Astrocyte (in vitro differentiated cells and primary cell): ENCODE measurements around the gene HOXD11. TPM values are rescaled to one million over a fixed set of nuclear protein-coding genes. Genes with fewer than 3 reads are reported as not detected.

Experiments used
- DNase-seq: peaks from one replicate; pipeline ENCODE4 v3.0.0-alpha.2; 2010; ENCODE audit warnings: low read depth
- FAIRE-seq: peaks from 2 replicates; lab custom pipeline; 2011; peaks lifted over from hg19 to GRCh38; lab: Jason Lieb, UNC
- H2AFZ ChIP-seq: 2 replicates; pipeline ENCODE4 v1.6.0; 2012; ENCODE audit warnings: low read depth, low read length, inconsistent platforms
- H3K27ac ChIP-seq: 2 replicates; pipeline ENCODE4 v1.5.1; 2011; ENCODE audit warnings: low read depth, low read length, inconsistent platforms
- H3K27me3 ChIP-seq: 2 replicates; pipeline ENCODE4 v1.6.0; 2011; ENCODE audit warnings: low read length, inconsistent platforms; ENCODE audit not compliant: insufficient read depth
- H3K36me3 ChIP-seq: 2 replicates; pipeline ENCODE4 v1.5.1; 2011; ENCODE audit warnings: low read length, inconsistent platforms; ENCODE audit not compliant: insufficient read depth
- H3K4me1 ChIP-seq: 2 replicates; pipeline ENCODE4 v1.5.1; 2011; ENCODE audit warnings: low read length, inconsistent platforms; ENCODE audit not compliant: insufficient read depth
- H3K4me2 ChIP-seq: 2 replicates; pipeline ENCODE4 v1.6.0; 2012; ENCODE audit warnings: low read length, inconsistent platforms
- H3K4me3 ChIP-seq: 2 replicates; pipeline ENCODE4 v1.5.1; 2011; ENCODE audit warnings: low read depth, mild to moderate bottlenecking, low read length, inconsistent platforms; ENCODE audit not compliant: insufficient read depth
- H3K79me2 ChIP-seq: 2 replicates; pipeline ENCODE4 v1.6.0; 2012; ENCODE audit warnings: mild to moderate bottlenecking, low read length, inconsistent platforms; ENCODE audit not compliant: insufficient read depth
- H3K9ac ChIP-seq: 2 replicates; pipeline ENCODE4 v1.6.0; 2012; ENCODE audit warnings: mild to moderate bottlenecking, low read length, inconsistent platforms
- H3K9me3 ChIP-seq: 2 replicates; pipeline ENCODE4 v1.5.1; 2012; ENCODE audit warnings: low read depth, mild to moderate bottlenecking, low read length, inconsistent platforms; ENCODE audit not compliant: insufficient read depth
- H4K20me1 ChIP-seq: 2 replicates; pipeline ENCODE4 v1.6.0; 2012; ENCODE audit warnings: low read length, inconsistent platforms; ENCODE audit not compliant: insufficient read depth
- H3K27ac Mint-ChIP-seq: one replicate; pipeline ENCODE4 v1.8.0; 2021; ENCODE audit warnings: mild to moderate bottlenecking, mixed read lengths; ENCODE audit not compliant: unreplicated experiment
- H3K27me3 Mint-ChIP-seq: one replicate; pipeline ENCODE4 v1.8.0; 2021; ENCODE audit warnings: low read depth, mixed read lengths; ENCODE audit not compliant: unreplicated experiment
- H3K36me3 Mint-ChIP-seq: one replicate; pipeline ENCODE4 v1.8.0; 2021; ENCODE audit warnings: low read depth, mixed read lengths; ENCODE audit not compliant: unreplicated experiment
- H3K4me1 Mint-ChIP-seq: one replicate; pipeline ENCODE4 v1.8.0; 2021; ENCODE audit warnings: low read depth, mixed read lengths; ENCODE audit not compliant: unreplicated experiment
- H3K4me3 Mint-ChIP-seq: one replicate; pipeline ENCODE4 v1.8.0; 2021; ENCODE audit warnings: mild to moderate bottlenecking, moderate library complexity, mixed read lengths; ENCODE audit not compliant: unreplicated experiment
- H3K9me3 Mint-ChIP-seq: one replicate; pipeline ENCODE4 v1.8.0; 2021; ENCODE audit warnings: mild to moderate bottlenecking, mixed read lengths; ENCODE audit not compliant: unreplicated experiment
- EZH2 ChIP-seq: IDR thresholded peaks from 2 replicates; pipeline ENCODE4 v1.6.1; 2012; ENCODE audit warnings: mild to moderate bottlenecking, low read length, inconsistent platforms; ENCODE audit not compliant: insufficient read depth
- total RNA-seq: library from RNA; stranded (reverse); gene quantifications from 2 replicates; pipeline ENCODE4 v1.2.1, GENCODE V29; 2021
- TF ChIP-seq, protein P1 (sequence below): IDR thresholded peaks from 2 replicates; pipeline ENCODE4 v1.5.1; 2011; ENCODE audit warnings: low read depth, mild to moderate bottlenecking, inconsistent platforms, low read length, moderate library complexity; ENCODE audit not compliant: insufficient read depth

Gene HOXD11
- total RNA-seq, 1 donor from 2014 or later, result not detected

DNA sequence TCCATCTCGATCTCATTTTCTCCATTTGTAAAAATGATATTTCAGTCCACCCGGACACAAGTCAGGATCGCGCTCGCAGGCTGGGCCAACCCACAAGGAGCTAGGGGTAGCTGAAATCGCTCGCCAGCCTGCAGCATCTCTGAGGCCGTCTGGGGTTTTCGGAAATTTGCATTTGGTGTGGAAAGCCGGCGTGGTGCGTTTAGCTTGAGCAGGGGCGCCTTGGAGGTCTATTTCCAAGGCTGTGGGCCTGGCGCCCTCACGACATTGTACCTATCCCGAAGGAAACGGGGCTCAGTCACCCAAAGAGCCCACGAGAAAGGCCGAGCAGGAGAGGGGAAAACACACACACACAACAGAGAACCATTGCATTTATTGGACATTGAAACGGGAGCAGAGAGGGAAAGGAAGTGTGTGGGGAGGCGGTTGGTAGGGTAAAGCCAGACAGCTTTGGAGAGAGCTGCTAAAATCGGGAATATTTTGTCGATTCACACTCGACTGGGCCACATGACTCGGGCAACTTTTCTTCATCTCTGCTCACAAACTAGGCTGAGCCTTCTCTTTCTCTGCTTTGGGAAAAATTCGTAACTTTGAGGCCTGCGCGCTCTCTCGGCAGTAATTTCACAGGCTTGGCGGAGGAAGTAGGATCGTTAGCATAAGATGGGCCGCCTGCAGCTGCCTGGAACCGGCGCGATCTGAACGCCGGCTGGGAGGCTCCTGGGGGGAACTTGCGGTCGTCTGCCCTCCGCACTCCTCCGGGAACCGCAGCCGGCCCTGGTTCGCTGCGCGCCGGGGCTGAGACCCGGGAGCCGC, 21.3 kb downstream of the HOXD11 start:
- no peaks in the 10 kb centered on the region for H3K9me3 ChIP-seq
- peaks cover 2% of the 10 kb centered on the region for H3K4me1 ChIP-seq
- H3K4me2 ChIP-seq, result peak overlapping the region; percentile 60
- no peak overlapping the region for H2AFZ ChIP-seq
- no peak overlapping the region for H3K4me3 Mint-ChIP-seq
- H3K36me3 ChIP-seq, result no peaks in the 10 kb centered on the region
- peak overlapping the region; percentile 74 for H3K27ac Mint-ChIP-seq
- H3K36me3 Mint-ChIP-seq, result no peaks in the 10 kb centered on the region
- no peak for DNase-seq
- peaks cover 91% of the 10 kb centered on the region for H3K27me3 ChIP-seq
- no peaks in the 10 kb centered on the region for H3K79me2 ChIP-seq
- H4K20me1 ChIP-seq, result no peaks in the 10 kb centered on the region
- H3K4me3 ChIP-seq, result no peak overlapping the region
- FAIRE-seq, result no peak
- peaks cover 82% of the 10 kb centered on the region for H3K27me3 Mint-ChIP-seq
- no peak overlapping the region for H3K27ac ChIP-seq
- TF ChIP-seq, protein P1, sequence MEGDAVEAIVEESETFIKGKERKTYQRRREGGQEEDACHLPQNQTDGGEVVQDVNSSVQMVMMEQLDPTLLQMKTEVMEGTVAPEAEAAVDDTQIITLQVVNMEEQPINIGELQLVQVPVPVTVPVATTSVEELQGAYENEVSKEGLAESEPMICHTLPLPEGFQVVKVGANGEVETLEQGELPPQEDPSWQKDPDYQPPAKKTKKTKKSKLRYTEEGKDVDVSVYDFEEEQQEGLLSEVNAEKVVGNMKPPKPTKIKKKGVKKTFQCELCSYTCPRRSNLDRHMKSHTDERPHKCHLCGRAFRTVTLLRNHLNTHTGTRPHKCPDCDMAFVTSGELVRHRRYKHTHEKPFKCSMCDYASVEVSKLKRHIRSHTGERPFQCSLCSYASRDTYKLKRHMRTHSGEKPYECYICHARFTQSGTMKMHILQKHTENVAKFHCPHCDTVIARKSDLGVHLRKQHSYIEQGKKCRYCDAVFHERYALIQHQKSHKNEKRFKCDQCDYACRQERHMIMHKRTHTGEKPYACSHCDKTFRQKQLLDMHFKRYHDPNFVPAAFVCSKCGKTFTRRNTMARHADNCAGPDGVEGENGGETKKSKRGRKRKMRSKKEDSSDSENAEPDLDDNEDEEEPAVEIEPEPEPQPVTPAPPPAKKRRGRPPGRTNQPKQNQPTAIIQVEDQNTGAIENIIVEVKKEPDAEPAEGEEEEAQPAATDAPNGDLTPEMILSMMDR, result no peak
- TF ChIP-seq EZH2, result peak; percentile 67
- H3K9me3 Mint-ChIP-seq, result peaks cover 22% of the 10 kb centered on the region
- H3K4me1 Mint-ChIP-seq, result peaks cover 3% of the 10 kb centered on the region
- no peak overlapping the region for H3K9ac ChIP-seq

DNA sequence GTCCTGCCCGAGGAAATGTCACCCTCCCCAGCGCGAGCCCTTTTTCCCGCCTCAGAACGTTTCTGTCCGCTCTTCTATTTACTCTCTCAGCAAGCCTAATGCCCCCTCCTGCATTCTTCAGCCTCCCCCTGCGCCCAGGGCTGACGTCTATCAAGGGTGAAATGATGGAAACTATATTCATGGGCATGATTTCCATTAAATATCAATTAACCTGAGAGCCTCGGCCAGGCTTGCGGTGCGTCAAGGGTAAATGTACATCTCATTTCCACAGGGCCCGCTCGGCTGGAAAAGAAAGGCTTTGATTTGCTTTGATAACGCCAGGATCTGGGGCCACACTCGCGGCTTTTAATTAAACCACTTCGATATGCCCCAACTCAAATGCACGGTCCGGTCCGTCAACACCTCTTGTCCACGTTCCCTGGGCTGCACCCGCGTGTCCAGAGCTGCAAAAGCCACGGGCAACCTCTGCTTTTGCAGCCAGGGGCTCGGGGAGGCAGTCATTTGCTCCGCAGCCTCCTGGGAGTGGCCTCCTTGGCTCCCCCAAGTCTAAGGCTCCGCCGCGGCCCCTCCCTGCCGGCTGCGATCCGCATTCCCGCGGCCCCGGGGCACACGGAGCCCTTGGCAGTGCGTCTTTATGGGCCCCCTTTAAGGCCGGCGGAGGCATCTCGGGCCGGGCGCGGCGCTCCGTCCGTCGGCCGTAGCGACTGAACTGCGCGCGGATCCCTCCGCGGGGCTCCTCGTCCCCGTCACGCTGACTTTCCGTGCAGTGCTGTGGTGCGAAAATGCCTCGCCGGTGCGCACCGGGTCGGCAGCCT, 22.1 kb downstream of the HOXD11 start, which contains the start of gene HOXD8:
Gene HOXD8, plus strand, starts transcription at position 724 of the 815 bp plus-strand sequence. CDS start 662 bp downstream, outside the sequence.
- H2AFZ ChIP-seq, result peak within 1 kb of the TSS; percentile 14
- Mint-ChIP-seq H3K27me3 (peaks cover 83% of the 10 kb centered on the region), H3K36me3 (no peaks in the 10 kb centered on the region), H3K4me1 (peaks cover 3% of the 10 kb centered on the region), H3K27ac (peak within 1 kb of the TSS; percentile 34), H3K4me3 (peak within 1 kb of the TSS; percentile 69), H3K9me3 (peaks cover 16% of the 10 kb centered on the region)
- TF ChIP-seq EZH2, result no peak
- TF ChIP-seq, protein P1, result no peak
- H3K4me3 ChIP-seq, result no peak within 1 kb of the TSS
- H3K4me1 ChIP-seq, result no peaks in the 10 kb centered on the region
- H3K27me3 ChIP-seq, result peaks cover 91% of the 10 kb centered on the region
- peak within 1 kb of the TSS; percentile 72 for H3K4me2 ChIP-seq
- H3K27ac ChIP-seq, result no peak within 1 kb of the TSS
- no peaks in the 10 kb centered on the region for H3K9me3 ChIP-seq
- H3K9ac ChIP-seq, result no peak within 1 kb of the TSS
- no peaks in the 10 kb centered on the region for H3K36me3 ChIP-seq
- DNase-seq (peak; percentile 34), FAIRE-seq (no peak)
- no peaks in the 10 kb centered on the region for H4K20me1 ChIP-seq
- no peaks in the 10 kb centered on the region for H3K79me2 ChIP-seq
